NCI-H2107 (cell line): Measurements from ENCODE around the gene PHF19.
A peak's percentile ranks its signal among the peaks of the same experiment; 100 is the strongest.

Source experiments
- DNase-seq: peaks from one replicate; lab custom pipeline; 2025; lab: John Stamatoyannopoulos, UW

Gene PHF19

GRCh38 chr9:120891884-120892747 is 15.1 kb upstream of the PHF19 start:
- DNase-seq, result no peak

GRCh38 chr9:120891245-120891883 is 14.4 kb upstream of the PHF19 start:
- no peak for DNase-seq

- DNase-seq, result no peak
Measured at GRCh38 chr9:120890320-120891244, 13.6 kb upstream of the PHF19 start.

- no peak for DNase-seq
Measured at GRCh38 chr9:120889606-120890271, 12.8 kb upstream of the PHF19 start.

GRCh38 chr9:120888626-120889025 is 11.6 kb upstream of the PHF19 start:
- DNase-seq, result no peak

GRCh38 chr9:120886490-120886967 is 9.5 kb upstream of the PHF19 start:
- no peak for DNase-seq

GRCh38 chr9:120885958-120886357 is 9.0 kb upstream of the PHF19 start:
- DNase-seq, result no peak

GRCh38 chr9:120885457-120885856 is 8.5 kb upstream of the PHF19 start:
- DNase-seq, result no peak

- no peak for DNase-seq
Measured at GRCh38 chr9:120883608-120883996, 6.6 kb upstream of the PHF19 start.

- DNase-seq, result no peak
Measured at GRCh38 chr9:120882935-120883607, 6.1 kb upstream of the PHF19 start.

- no peak for DNase-seq
Measured at GRCh38 chr9:120879446-120879845, 2.5 kb upstream of the PHF19 start.

- no peak for DNase-seq
Measured at GRCh38 chr9:120878188-120879130, 1.5 kb upstream of the PHF19 start.

- DNase-seq, result no peak
Measured at GRCh38 chr9:120877276-120878034, 467 bp upstream of the PHF19 start.

- DNase-seq, result peak; percentile 64
Measured at GRCh38 chr9:120875954-120876841, 790 bp downstream of the PHF19 start.

- no peak for DNase-seq
Measured at GRCh38 chr9:120875643-120875953, 1.4 kb downstream of the PHF19 start.

- no peak for DNase-seq
Measured at GRCh38 chr9:120875195-120875565, 1.8 kb downstream of the PHF19 start.

GRCh38 chr9:120874226-120875194 is 2.5 kb downstream of the PHF19 start:
- DNase-seq, result no peak
